Neural cell (in vitro differentiated cells): ENCODE results near the gene SNX24. TPM values are rescaled to one million over a fixed set of nuclear protein-coding genes. Genes with fewer than 3 reads are reported as not detected.

Experiments
- H2AFZ ChIP-seq: fragments of 200-600, 300-800 bp; sonication (generic), shearing (Covaris generic); 2 replicates; pipeline ENCODE4 v1.6.0; 2014; ENCODE audit warnings: low read depth, mild to moderate bottlenecking, antibody characterized with exemption, low read length, moderate library complexity
- H3F3A ChIP-seq: fragments of 200-600 bp; shearing (Covaris generic); 2 replicates; pipeline ENCODE4 v1.6.1; 2016; ENCODE audit warnings: mild to moderate bottlenecking, moderate library complexity, mixed read lengths, antibody characterized with exemption, low read length; ENCODE audit not compliant: insufficient read depth, poor library complexity, severe bottlenecking
- H3K27ac ChIP-seq: fragments of 200-600, 300-800 bp; sonication (generic), shearing (Covaris generic); 2 replicates; pipeline ENCODE4 v1.5.1; 2014; ENCODE audit warnings: mild to moderate bottlenecking, low read length, moderate library complexity
- H3K27me3 ChIP-seq: fragments of 300-800, 200-600 bp; sonication (generic), shearing (Covaris generic); 2 replicates; pipeline ENCODE4 v1.6.0; 2014; ENCODE audit warnings: mild to moderate bottlenecking, low read depth, low read length, moderate library complexity; ENCODE audit not compliant: insufficient read depth
- H3K36me3 ChIP-seq: fragments of 300-800, 200-600 bp; sonication (generic), shearing (Covaris generic); 2 replicates; pipeline ENCODE4 v1.5.1; 2014; ENCODE audit warnings: mild to moderate bottlenecking, antibody characterized with exemption, low read length, moderate library complexity; ENCODE audit not compliant: insufficient read depth
- H3K4me2 ChIP-seq: fragments of 300-800, 200-600 bp; sonication (generic), shearing (Covaris generic); 2 replicates; pipeline ENCODE4 v1.6.0; 2014; ENCODE audit warnings: mild to moderate bottlenecking, low read length
- H3K4me3 ChIP-seq: fragments of 300-800, 200-600 bp; sonication (generic), shearing (Covaris generic); 2 replicates; pipeline ENCODE4 v1.5.1; 2014; ENCODE audit warnings: mild to moderate bottlenecking, low read length, moderate library complexity
- H3K79me2 ChIP-seq: fragments of 200-600 bp; shearing (Covaris generic); replicated peaks from 2 replicates; pipeline ENCODE4 v1.6.0; 2014; ENCODE audit warnings: mild to moderate bottlenecking, low read length, moderate library complexity; ENCODE audit not compliant: insufficient read depth
- H3K9ac ChIP-seq: fragments of 300-800, 200-600 bp; sonication (generic), shearing (Covaris generic); 2 replicates; pipeline ENCODE4 v1.6.1; 2016; ENCODE audit warnings: mild to moderate bottlenecking, low read length, mixed read lengths
- H3K9me2 ChIP-seq: fragments of 200-600 bp; shearing (Covaris generic); 2 replicates; pipeline ENCODE4 v1.6.1; 2016; ENCODE audit warnings: mild to moderate bottlenecking, low read length, mixed read lengths; ENCODE audit not compliant: insufficient read depth
- H3K9me3 ChIP-seq: fragments of 200-600, 300-800 bp; sonication (generic), shearing (Covaris generic); 2 replicates; pipeline ENCODE4 v1.6.1; 2016; ENCODE audit warnings: mild to moderate bottlenecking, mixed run types, low read length, moderate library complexity, mixed read lengths
- H4K20me1 ChIP-seq: fragments of 200-600 bp; shearing (Covaris generic); 2 replicates; pipeline ENCODE4 v1.6.1; 2016; ENCODE audit warnings: mild to moderate bottlenecking, mixed run types; ENCODE audit not compliant: insufficient read depth
- EP300 ChIP-seq: fragments of 450-650 bp; conservative IDR thresholded peaks from 2 replicates; pipeline ENCODE4 v1.6.1; 2014; ENCODE audit warnings: antibody characterized with exemption, mild to moderate bottlenecking, moderate library complexity; ENCODE audit not compliant: poor library complexity, severe bottlenecking
- EZH2 ChIP-seq: fragments of 200-600, 300-800 bp; shearing (Covaris generic), sonication (generic); IDR thresholded peaks from 2 replicates; pipeline ENCODE4 v1.6.1; 2014; ENCODE audit warnings: antibody characterized with exemption, low read length, borderline replicate concordance, mild to moderate bottlenecking; ENCODE audit not compliant: insufficient read depth, poor library complexity, severe bottlenecking
- MXI1 ChIP-seq: fragments of 450-650 bp; conservative IDR thresholded peaks from 2 replicates; pipeline ENCODE4 v1.6.1; 2014; ENCODE audit warnings: antibody characterized with exemption, mild to moderate bottlenecking; ENCODE audit not compliant: poor library complexity, severe bottlenecking
- POLR2AphosphoS5 ChIP-seq: IDR thresholded peaks from 2 replicates; pipeline ENCODE4 v1.6.1; 2012
- RAD21 ChIP-seq: fragments of 450-650 bp; conservative IDR thresholded peaks from 2 replicates; pipeline ENCODE4 v1.6.1; 2014; ENCODE audit warnings: antibody characterized with exemption, mild to moderate bottlenecking, moderate library complexity
- REST ChIP-seq: IDR thresholded peaks from 2 replicates; pipeline ENCODE4 v1.6.1; 2012; ENCODE audit warnings: borderline replicate concordance
- SMC3 ChIP-seq: fragments of 450-650 bp; conservative IDR thresholded peaks from 2 replicates; pipeline ENCODE4 v1.6.1; 2014; ENCODE audit warnings: antibody characterized with exemption, mild to moderate bottlenecking, moderate library complexity; ENCODE audit not compliant: poor library complexity
- TAF1 ChIP-seq: IDR thresholded peaks from 2 replicates; pipeline ENCODE4 v1.6.1; 2012; ENCODE audit warnings: low read depth
- polyA plus RNA-seq: library from polyadenylated mRNA; depleted of rRNA; stranded (reverse); fragments of >200 nt; gene quantifications from 2 replicates; pipeline ENCODE4 v1.2.3, GENCODE V29; 2014
- TF ChIP-seq, protein P1 (sequence below): fragments of 450-650 bp; IDR thresholded peaks from 2 replicates; pipeline ENCODE4 v1.5.1; 2014; ENCODE audit warnings: antibody characterized with exemption, mild to moderate bottlenecking, moderate library complexity; ENCODE audit not compliant: poor library complexity, severe bottlenecking

SNX24 gene
- polyA plus RNA-seq, 1 donor from 2014 or later: 12.8 TPM

GRCh38 chr5:122863721-122864120 lies 18.3 kb downstream of the SNX24 start:
- Histone ChIP-seq H3K36me3 (no peaks in the 10 kb centered on the region), H3K9me3 (no peaks in the 10 kb centered on the region), H3K9ac (no peak overlapping the region), H3K9me2 (no peaks in the 10 kb centered on the region), H3F3A (no peaks in the 10 kb centered on the region), H4K20me1 (no peaks in the 10 kb centered on the region), H3K79me2 (no peaks in the 10 kb centered on the region), H3K4me2 (no peak overlapping the region), H3K4me3 (no peak overlapping the region), H2AFZ (no peak overlapping the region), H3K27ac (no peak overlapping the region), H3K27me3 (no peaks in the 10 kb centered on the region)
- TF ChIP-seq RAD21 (no peak), EP300 (no peak), REST (no peak), POLR2AphosphoS5 (no peak), EZH2 (no peak), MXI1 (no peak), SMC3 (no peak), TAF1 (no peak)
- TF ChIP-seq, protein P1, sequence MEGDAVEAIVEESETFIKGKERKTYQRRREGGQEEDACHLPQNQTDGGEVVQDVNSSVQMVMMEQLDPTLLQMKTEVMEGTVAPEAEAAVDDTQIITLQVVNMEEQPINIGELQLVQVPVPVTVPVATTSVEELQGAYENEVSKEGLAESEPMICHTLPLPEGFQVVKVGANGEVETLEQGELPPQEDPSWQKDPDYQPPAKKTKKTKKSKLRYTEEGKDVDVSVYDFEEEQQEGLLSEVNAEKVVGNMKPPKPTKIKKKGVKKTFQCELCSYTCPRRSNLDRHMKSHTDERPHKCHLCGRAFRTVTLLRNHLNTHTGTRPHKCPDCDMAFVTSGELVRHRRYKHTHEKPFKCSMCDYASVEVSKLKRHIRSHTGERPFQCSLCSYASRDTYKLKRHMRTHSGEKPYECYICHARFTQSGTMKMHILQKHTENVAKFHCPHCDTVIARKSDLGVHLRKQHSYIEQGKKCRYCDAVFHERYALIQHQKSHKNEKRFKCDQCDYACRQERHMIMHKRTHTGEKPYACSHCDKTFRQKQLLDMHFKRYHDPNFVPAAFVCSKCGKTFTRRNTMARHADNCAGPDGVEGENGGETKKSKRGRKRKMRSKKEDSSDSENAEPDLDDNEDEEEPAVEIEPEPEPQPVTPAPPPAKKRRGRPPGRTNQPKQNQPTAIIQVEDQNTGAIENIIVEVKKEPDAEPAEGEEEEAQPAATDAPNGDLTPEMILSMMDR: no peak

GRCh38 chr5:122864400-122864799 lies 19.0 kb downstream of the SNX24 start:
- no peaks in the 10 kb centered on the region for H4K20me1 ChIP-seq
- no peaks in the 10 kb centered on the region for H3K79me2 ChIP-seq

More at GRCh38 chr5:122864400-122864799, 19.0 kb downstream of the SNX24 start:
- H2AFZ ChIP-seq: no peak overlapping the region
- H3F3A ChIP-seq: no peaks in the 10 kb centered on the region
- no peak overlapping the region for H3K9ac ChIP-seq
- no peak overlapping the region for H3K4me3 ChIP-seq
- H3K9me2 ChIP-seq: no peaks in the 10 kb centered on the region
- TF ChIP-seq MXI1: no peak
- no peak for TF ChIP-seq REST
- TF ChIP-seq EZH2: no peak
- no peak for TF ChIP-seq EP300
- TF ChIP-seq TAF1: no peak
- no peak for TF ChIP-seq POLR2AphosphoS5
- TF ChIP-seq, protein P1: no peak
- no peak for TF ChIP-seq RAD21
- no peak for TF ChIP-seq SMC3
- H3K9me3 ChIP-seq: no peaks in the 10 kb centered on the region
- no peaks in the 10 kb centered on the region for H3K36me3 ChIP-seq
- no peak overlapping the region for H3K27ac ChIP-seq
- no peak overlapping the region for H3K4me2 ChIP-seq
- H3K27me3 ChIP-seq: no peaks in the 10 kb centered on the region
